RWPE1 (cell line): ENCODE results near the gene ACAD11.

ENCODE experiments used
- CTCF ChIA-PET: fragments of 350-600 bp; sonication (Branson Sonifier 250); formaldehyde crosslinking; extraction: SDS; loops from one replicate; lab custom pipeline; 2021; lab: Yijun Ruan, JAX
- POLR2A ChIA-PET: fragments of 400-600 bp; formaldehyde crosslinking; extraction: SDS; loops from one replicate; lab custom pipeline; 2020; ENCODE audit warnings: antibody characterized with exemption; ENCODE audit not compliant: low non-redundant PET; lab: Yijun Ruan, JAX
- DNase-seq: peaks from one replicate; pipeline ENCODE4 v3.0.0; 2012; ENCODE audit warnings: low spot score
- H3K27ac ChIP-seq: fragments of 450-650 bp; 2 replicates; pipeline ENCODE4 v1.5.1; 2017
- TF ChIP-seq, protein P1 (sequence below): fragments of 450-650 bp; conservative IDR thresholded peaks from 2 replicates; pipeline ENCODE4 v1.5.1; 2017; ENCODE audit warnings: low read depth, mild to moderate bottlenecking

ACAD11 gene

DNA sequence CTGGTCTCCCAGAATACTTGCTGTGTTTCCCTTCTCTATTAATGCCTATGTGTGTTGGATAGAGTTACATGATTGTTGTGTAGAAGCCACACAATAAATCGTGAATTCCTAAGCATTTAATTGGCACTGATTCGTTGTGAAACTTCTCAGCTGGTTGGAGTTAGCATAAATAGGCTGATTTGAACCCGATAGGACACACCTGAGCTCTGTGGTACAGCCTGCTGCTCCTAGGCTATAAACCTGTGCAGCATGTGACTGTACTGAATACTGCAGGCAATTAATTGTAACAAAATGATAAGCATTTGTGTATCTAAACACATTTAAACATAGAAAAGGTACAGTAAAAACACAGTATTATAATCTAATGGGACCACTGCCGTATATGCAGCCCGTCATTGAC, 4.9 kb downstream of the ACAD11 start:
- TF ChIP-seq, protein P1, sequence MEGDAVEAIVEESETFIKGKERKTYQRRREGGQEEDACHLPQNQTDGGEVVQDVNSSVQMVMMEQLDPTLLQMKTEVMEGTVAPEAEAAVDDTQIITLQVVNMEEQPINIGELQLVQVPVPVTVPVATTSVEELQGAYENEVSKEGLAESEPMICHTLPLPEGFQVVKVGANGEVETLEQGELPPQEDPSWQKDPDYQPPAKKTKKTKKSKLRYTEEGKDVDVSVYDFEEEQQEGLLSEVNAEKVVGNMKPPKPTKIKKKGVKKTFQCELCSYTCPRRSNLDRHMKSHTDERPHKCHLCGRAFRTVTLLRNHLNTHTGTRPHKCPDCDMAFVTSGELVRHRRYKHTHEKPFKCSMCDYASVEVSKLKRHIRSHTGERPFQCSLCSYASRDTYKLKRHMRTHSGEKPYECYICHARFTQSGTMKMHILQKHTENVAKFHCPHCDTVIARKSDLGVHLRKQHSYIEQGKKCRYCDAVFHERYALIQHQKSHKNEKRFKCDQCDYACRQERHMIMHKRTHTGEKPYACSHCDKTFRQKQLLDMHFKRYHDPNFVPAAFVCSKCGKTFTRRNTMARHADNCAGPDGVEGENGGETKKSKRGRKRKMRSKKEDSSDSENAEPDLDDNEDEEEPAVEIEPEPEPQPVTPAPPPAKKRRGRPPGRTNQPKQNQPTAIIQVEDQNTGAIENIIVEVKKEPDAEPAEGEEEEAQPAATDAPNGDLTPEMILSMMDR, result no peak
- POLR2A ChIA-PET, result no interaction called here

DNA sequence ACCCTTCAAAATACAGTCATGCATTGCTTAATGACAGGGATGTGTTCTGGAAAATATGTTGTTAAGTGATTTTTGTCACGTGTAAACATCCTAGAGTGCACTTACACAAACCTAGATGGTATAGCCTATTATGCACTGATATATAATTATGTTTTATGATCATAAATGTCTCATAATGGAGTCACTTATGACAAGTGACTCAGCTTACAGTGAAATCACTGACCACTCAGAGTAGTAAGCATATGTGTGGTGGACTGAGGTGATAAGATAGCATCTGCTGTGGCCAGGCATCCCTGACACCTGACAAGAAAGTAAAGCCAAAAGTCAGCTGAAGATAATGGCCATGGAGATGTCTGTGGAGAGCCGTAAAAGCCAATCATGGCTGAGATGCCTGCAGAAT, 5.4 kb downstream of the ACAD11 start:
- no peak for DNase-seq
- POLR2A ChIA-PET, result no interaction called here
- TF ChIP-seq, protein P1, result no peak
- CTCF ChIA-PET, result interaction anchor here (0.6 to 0.9 kb wide), 2 partner anchors 13 to 295 kb away, joined by 3 read pairs; no protein-coding TSS in a partner anchor
- no peak overlapping the region for H3K27ac ChIP-seq

More for the DNA sequence above, 4.9 kb downstream of the ACAD11 start:
- no peak for DNase-seq
- CTCF ChIA-PET, result interaction anchor here (0.6 kb wide), 1 partner anchor 296 kb away, joined by 3 read pairs; no protein-coding TSS in a partner anchor
- no peak overlapping the region for H3K27ac ChIP-seq

DNA sequence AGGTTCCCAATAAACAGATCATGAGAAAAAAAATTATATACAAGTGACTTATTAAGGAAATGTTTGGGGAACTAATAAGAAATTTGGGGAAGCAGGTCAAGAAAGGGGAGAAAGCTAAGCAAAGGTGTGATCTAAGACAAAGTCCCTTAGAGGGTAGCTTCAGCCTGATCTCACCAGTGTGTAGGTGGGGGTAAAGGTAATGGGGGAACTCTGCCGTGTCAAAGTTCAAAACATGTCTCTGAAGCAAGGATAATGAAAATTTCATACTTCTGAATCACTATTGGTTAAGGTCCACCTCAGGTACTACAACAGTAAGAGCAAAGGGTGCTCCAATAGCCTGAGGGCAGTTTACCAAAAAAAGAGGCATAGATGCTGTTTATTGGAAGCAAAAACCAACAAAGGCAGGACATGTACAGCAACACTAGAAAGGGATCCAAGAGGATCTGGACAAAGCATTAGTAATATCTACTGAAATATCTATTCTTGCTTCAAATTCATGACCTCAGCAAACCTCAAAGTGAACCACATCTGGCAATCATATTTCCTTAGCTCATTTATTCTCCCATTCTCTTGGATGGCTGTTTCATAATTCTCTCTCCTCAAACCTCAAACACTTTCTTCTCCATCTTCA, 6.9 kb downstream of the ACAD11 start:
- no peak for DNase-seq
- H3K27ac ChIP-seq, result no peak overlapping the region
- TF ChIP-seq, protein P1, result no peak
- ChIA-PET CTCF (no interaction called here), POLR2A (no interaction called here)

DNA sequence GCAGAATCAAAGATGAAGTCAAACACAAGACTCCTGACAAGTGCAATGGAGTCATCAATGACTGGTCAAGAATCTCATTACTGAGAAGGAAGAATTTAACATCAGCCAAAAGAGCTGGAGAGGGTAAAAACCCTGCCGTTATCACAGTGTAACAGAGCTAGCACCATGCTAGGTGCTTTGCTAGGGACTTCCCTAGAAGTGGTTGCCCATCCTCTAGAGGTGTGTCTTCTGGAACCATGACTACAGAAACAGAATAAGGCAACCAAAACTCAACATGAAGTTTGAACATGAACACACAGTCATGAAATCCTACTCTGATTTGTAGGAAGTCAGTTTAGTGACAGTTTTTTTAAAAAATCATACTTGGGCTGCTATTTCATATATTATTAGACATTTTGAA, 9.5 kb downstream of the ACAD11 start:
- ChIA-PET CTCF (interaction anchor here (0.5 kb wide), 1 partner anchor 182 kb away, joined by 5 read pairs; no protein-coding TSS in a partner anchor), POLR2A (no interaction called here)
- DNase-seq, result no peak

DNA sequence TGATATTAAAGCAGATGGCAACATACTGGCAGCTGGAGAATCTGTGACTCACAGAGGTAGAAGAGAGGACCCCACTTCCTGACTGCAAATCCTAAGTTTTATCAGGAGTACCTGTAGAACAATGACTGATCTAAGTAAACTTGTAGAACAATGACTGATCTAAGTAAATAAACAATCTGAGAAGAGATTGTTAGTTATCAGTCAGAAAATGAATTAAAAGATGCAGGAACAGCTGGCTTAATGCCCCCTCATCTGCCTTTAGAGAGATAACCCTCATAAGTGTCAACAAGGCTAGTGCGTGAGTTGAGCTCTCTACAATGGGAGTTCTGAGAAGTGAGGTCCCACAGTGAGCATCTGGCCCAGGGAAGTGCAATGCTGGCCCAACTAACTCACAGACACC, 14.6 kb downstream of the ACAD11 start:
- TF ChIP-seq, protein P1, result no peak
- no peak overlapping the region for H3K27ac ChIP-seq
- ChIA-PET POLR2A (no interaction called here), CTCF (interaction anchor here (0.8 kb wide), 1 partner anchor 124 kb away, joined by 3 read pairs; no protein-coding TSS in a partner anchor)
- no peak for DNase-seq

More for the DNA sequence above, 9.5 kb downstream of the ACAD11 start:
- TF ChIP-seq, protein P1, result no peak
- H3K27ac ChIP-seq, result no peak overlapping the region

DNA sequence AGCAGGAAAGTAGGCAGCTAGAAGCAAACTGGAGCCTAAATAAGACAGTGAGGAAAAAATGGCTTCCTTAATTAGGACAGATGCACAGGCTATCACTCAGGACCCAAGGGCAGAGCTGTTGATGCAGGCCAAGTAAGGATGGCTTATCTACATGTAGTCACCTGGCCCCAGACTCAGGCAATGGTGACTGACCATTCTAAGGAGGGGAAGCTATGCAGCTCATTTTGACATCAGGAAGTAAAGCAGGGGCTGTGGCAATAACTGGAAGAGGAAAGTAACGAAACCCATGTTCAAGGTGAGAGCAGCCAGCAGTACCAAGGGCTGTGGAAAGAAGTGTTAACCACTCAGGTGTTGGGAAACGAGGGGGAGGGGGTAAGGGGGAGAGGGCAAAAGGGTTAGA, 16.2 kb downstream of the ACAD11 start:
- ChIA-PET POLR2A (interaction anchor here (0.6 kb wide), 1 partner anchor 110 kb away, joined by 6 read pairs; no protein-coding TSS in a partner anchor), CTCF (interaction anchor here (0.6 to 2.2 kb wide), 4 partner anchors 106 to 179 kb away, joined by 3 to 28 read pairs (median 4); no protein-coding TSS in a partner anchor)
- no peak overlapping the region for H3K27ac ChIP-seq
- no peak for DNase-seq
- TF ChIP-seq, protein P1, result no peak
